Calu3 (cell line): Measurements from ENCODE around the gene NHP2. TPM values are rescaled to one million over a fixed set of nuclear protein-coding genes. Genes with fewer than 3 reads are reported as not detected.

ENCODE experiments used
- BruUV-seq: library from RNA; stranded (reverse); fragments of 400-500 nt; replicated peaks from 2 replicates; lab custom pipeline; 2021; lab: Mats Ljungman, UMichigan
- CTCF ChIA-PET: fragments of 300-600 bp; sonication (Branson Sonifier 250); formaldehyde crosslinking; loops from one replicate; lab custom pipeline; 2022; ENCODE audit warnings: antibody characterized with exemption; lab: Charles Lee
- DNase-seq: peaks from one replicate; pipeline ENCODE4 v3.0.0; 2022
- H3K27ac Mint-ChIP-seq: one replicate; pipeline ENCODE4 v1.8.0; 2022; ENCODE audit warnings: mixed read lengths; ENCODE audit not compliant: unreplicated experiment
- H3K27me3 Mint-ChIP-seq: one replicate; pipeline ENCODE4 v1.8.0; 2022; ENCODE audit warnings: mixed read lengths; ENCODE audit not compliant: unreplicated experiment
- H3K36me3 Mint-ChIP-seq: one replicate; pipeline ENCODE4 v1.8.0; 2022; ENCODE audit warnings: mild to moderate bottlenecking, moderate library complexity, mixed read lengths; ENCODE audit not compliant: insufficient read depth, unreplicated experiment
- H3K4me1 Mint-ChIP-seq: one replicate; pipeline ENCODE4 v1.8.0; 2022; ENCODE audit warnings: mild to moderate bottlenecking, low read depth, mixed read lengths; ENCODE audit not compliant: unreplicated experiment
- H3K4me3 Mint-ChIP-seq: one replicate; pipeline ENCODE4 v1.8.0; 2022; ENCODE audit warnings: mild to moderate bottlenecking, low read depth, moderate library complexity, mixed read lengths; ENCODE audit not compliant: unreplicated experiment
- H3K9me3 Mint-ChIP-seq: one replicate; pipeline ENCODE4 v1.8.0; 2022; ENCODE audit warnings: low read depth, mixed read lengths; ENCODE audit not compliant: unreplicated experiment
- CTCF ChIP-seq: fragments of 200-600 bp; IDR thresholded peaks from one replicate; pipeline ENCODE4 v1.8.0; 2022; ENCODE audit warnings: antibody characterized with exemption; ENCODE audit not compliant: unreplicated experiment
- intact Hi-C: fragments of 100-400 bp; cut with micrococcal nuclease; formaldehyde crosslinking; loops from one replicate; pipeline ENCODE4 v1.10.0; 2022; ENCODE audit not compliant: unreplicated experiment
- total RNA-seq: library from RNA; stranded (reverse); gene quantifications from 2 replicates; pipeline ENCODE4 v1.2.3, GENCODE V29; 2022

The NHP2 gene
- total RNA-seq, 1 experiment from 2014 or later = 182 TPM

DNA sequence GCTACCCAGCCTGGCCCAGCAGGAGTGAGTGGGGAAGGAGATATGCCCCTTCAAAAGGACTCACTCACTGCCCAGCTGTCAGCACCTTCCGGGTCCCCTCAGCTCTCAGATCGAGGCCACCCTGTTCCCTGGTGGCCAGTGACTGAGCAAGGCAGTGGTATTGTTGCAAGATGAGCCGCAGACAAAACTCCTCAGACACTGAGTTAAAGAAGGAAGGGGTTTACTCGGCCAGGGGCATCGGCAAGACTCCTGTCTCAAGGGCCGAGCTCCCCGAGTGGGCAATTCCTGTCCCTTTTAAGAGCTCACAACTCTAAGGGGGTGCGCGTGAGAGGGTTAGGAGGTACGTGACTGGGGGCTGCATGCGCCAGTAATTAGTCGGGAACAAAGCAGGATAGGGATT, 50.1 kb downstream of the NHP2 start:
- no peak for DNase-seq
- Mint-ChIP-seq H3K27ac (no peak overlapping the region), H3K9me3 (no peaks in the 10 kb centered on the region), H3K4me1 (peaks cover 32% of the 10 kb centered on the region), H3K27me3 (no peaks in the 10 kb centered on the region), H3K36me3 (peaks cover 7% of the 10 kb centered on the region), H3K4me3 (no peak overlapping the region)
- intact Hi-C loops = no loop called here
- no TSS peak for BruUV-seq
- CTCF ChIA-PET = no interaction called here
- TF ChIP-seq CTCF = no peak

Other genes starting within 250 kb of the NHP2 start
- not detected in 2 replicates for gene PROP1, start 157.6 kb downstream of the NHP2 start, total RNA-seq
- gene N4BP3, start 40.4 kb downstream of the NHP2 start, total RNA-seq = 4.8 and 6.9 TPM in 2 replicates
- gene RMND5B, start 22.9 kb downstream of the NHP2 start, total RNA-seq = 50.7 and 56.6 TPM in 2 replicates
- not detected in 2 replicates for gene GMCL2, start 33.5 kb upstream of the NHP2 start, total RNA-seq
- gene HNRNPAB, start 50.6 kb upstream of the NHP2 start, total RNA-seq = 306 and 314 TPM in 2 replicates
- 87.5 and 96.7 TPM in 2 replicates for gene PHYKPL, start 78.9 kb upstream of the NHP2 start, total RNA-seq